ENCODE measurements around the gene NFIC.
"Not testable (repeated sequence)": the region's sequence is repeated elsewhere in the genome, so short reads cannot be mapped to it uniquely, and the experiment has no call there.

Gene NFIC

GRCh38 chr19:3334749-3335430, 31.5 kb upstream of the NFIC start:
- not testable (repeated sequence) for ATAC-seq

GRCh38 chr19:3335431-3336350, 30.7 kb upstream of the NFIC start:
- ATAC-seq: no peak
- TF ChIP-seq ZC3H10 (CRISPR knock-in tag; IDR thresholded peaks at IDR 0.05) (no peak), SNAI2 (CRISPR knock-in tag; IDR thresholded peaks at IDR 0.05) (no peak), CREB5 (CRISPR knock-in tag; IDR thresholded peaks at IDR 0.05; ENCODE audit: low read depth) (no peak), ISL1 (CRISPR knock-in tag; IDR thresholded peaks at IDR 0.05) (no peak), ZFP3 (CRISPR knock-in tag; IDR thresholded peaks at IDR 0.05) (no peak), POU6F1 (CRISPR knock-in tag; IDR thresholded peaks at IDR 0.05; ENCODE audit: borderline replicate concordance, low read depth) (no peak), RARB (CRISPR knock-in tag; IDR thresholded peaks at IDR 0.05) (no peak), TSHZ2 (CRISPR knock-in tag; IDR thresholded peaks at IDR 0.05) (no peak), BACH2 (CRISPR knock-in tag; IDR thresholded peaks at IDR 0.05; ENCODE audit: borderline replicate concordance) (no peak), CSDC2 (CRISPR knock-in tag; IDR thresholded peaks at IDR 0.05) (no peak), OSR1 (CRISPR knock-in tag; IDR thresholded peaks at IDR 0.05) (no peak), ZNF8 (CRISPR knock-in tag; IDR thresholded peaks at IDR 0.05) (no peak)

GRCh38 chr19:3336351-3336679, 30.1 kb upstream of the NFIC start:
- peak; percentile 54 for ATAC-seq
- no peak for TF ChIP-seq RARB (CRISPR knock-in tag; IDR thresholded peaks at IDR 0.05)
- TF ChIP-seq CREB5 (CRISPR knock-in tag; IDR thresholded peaks at IDR 0.05; ENCODE audit: low read depth): no peak
- TF ChIP-seq ZFP30 (CRISPR knock-in tag; IDR thresholded peaks at IDR 0.05): no peak
- TF ChIP-seq CSRNP3 (CRISPR knock-in tag; IDR thresholded peaks at IDR 0.05): no peak
- no peak for TF ChIP-seq ZNF70 (CRISPR knock-in tag; IDR thresholded peaks at IDR 0.05)
- no peak for TF ChIP-seq ZFP3 (CRISPR knock-in tag; IDR thresholded peaks at IDR 0.05)
- no peak for TF ChIP-seq ZNF8 (CRISPR knock-in tag; IDR thresholded peaks at IDR 0.05)
- no peak for TF ChIP-seq TOX (CRISPR knock-in tag; IDR thresholded peaks at IDR 0.05; ENCODE audit: borderline replicate concordance)
- TF ChIP-seq POU6F1 (CRISPR knock-in tag; IDR thresholded peaks at IDR 0.05; ENCODE audit: borderline replicate concordance, low read depth): no peak
- TF ChIP-seq TSHZ2 (CRISPR knock-in tag; IDR thresholded peaks at IDR 0.05): no peak
- no peak for TF ChIP-seq SNAI2 (CRISPR knock-in tag; IDR thresholded peaks at IDR 0.05)
- no peak for TF ChIP-seq ZC3H10 (CRISPR knock-in tag; IDR thresholded peaks at IDR 0.05)
- TF ChIP-seq ZNF565 (CRISPR knock-in tag; conservative IDR thresholded peaks at IDR 0.05; ENCODE audit: low read depth): no peak
- TF ChIP-seq TCF4 (CRISPR knock-in tag; IDR thresholded peaks at IDR 0.05; ENCODE audit: borderline replicate concordance): no peak
- no peak for TF ChIP-seq ARNTL (CRISPR knock-in tag; IDR thresholded peaks at IDR 0.05; ENCODE audit: borderline replicate concordance, low read depth)
- TF ChIP-seq ISL1 (CRISPR knock-in tag; IDR thresholded peaks at IDR 0.05): no peak
